Upper lobe of left lung (tissue), 4 donors: ENCODE results near the gene ACTR3C.

Experiments used
- CTCF ChIP-seq, 6 experiments: fragments of 450-650 bp in 4 of 6; fragments of 200-600 bp in 2 of 6; sonication (generic) in 2 of 6; IDR thresholded peaks; one replicate each; pipeline ENCODE4 v1.5.1; 2016 to 2019; ENCODE audit warnings: antibody characterized with exemption in 6 of 6
- POLR2A ChIP-seq, 4 donors: fragments of 450-650 bp; IDR thresholded peaks; one replicate each; pipeline ENCODE4 v1.5.1; 2016 to 2017; ENCODE audit warnings: antibody characterized with exemption in 4 of 4, mild to moderate bottlenecking in 2 of 4

- TF ChIP-seq CTCF (IDR thresholded peaks at IDR 0.05): no peak
- TF ChIP-seq POLR2A (IDR thresholded peaks at IDR 0.05): peak in 1 of 4 donors; percentile 13
Measured at GRCh38 chr7:150367677-150368095, 44.3 kb upstream of the ACTR3C start.
